Mucosa of gallbladder (tissue), 1 donor: ENCODE data around the gene POU2AF3. TPM values are rescaled to one million over a fixed set of nuclear protein-coding genes. Genes with fewer than 3 reads are reported as not detected.
"Not testable (repeated sequence)": the region's sequence is repeated elsewhere in the genome, so short reads cannot be mapped to it uniquely, and the experiment has no call there.

Experiments used
- DNase-seq: peaks from one replicate; pipeline ENCODE4 v3.0.0-alpha.2; 2020; ENCODE audit warnings: low spot score
- total RNA-seq: library from RNA; stranded (reverse); gene quantifications from one replicate; pipeline ENCODE4 v1.2.1, GENCODE V29; 2021
- donor health status: DM: no; HTN: no; CAD: no.

The POU2AF3 gene
- total RNA-seq, 1 donor from 2014 or later = 14.0 TPM

DNA sequence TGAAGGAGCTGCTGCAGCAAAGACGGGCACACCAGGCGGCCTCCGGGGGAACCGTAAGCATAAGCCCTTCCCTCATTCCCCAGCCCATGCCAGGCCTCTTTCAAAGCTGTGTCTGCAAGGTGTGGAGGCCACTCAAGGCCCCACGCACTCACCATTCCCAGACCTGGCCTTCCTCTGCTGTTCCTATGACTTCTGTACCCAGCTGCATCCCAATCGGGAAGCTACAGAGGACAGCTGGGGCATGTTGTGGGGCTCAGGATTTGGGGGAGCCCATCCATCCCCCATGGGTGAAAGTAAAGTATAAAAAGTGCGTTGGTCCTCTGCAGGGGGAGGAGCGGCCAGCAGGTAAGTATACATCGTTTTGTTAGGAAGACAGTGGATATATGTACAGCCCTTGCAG is 2.2 kb downstream of the POU2AF3 start:
- DNase-seq = no peak

DNA sequence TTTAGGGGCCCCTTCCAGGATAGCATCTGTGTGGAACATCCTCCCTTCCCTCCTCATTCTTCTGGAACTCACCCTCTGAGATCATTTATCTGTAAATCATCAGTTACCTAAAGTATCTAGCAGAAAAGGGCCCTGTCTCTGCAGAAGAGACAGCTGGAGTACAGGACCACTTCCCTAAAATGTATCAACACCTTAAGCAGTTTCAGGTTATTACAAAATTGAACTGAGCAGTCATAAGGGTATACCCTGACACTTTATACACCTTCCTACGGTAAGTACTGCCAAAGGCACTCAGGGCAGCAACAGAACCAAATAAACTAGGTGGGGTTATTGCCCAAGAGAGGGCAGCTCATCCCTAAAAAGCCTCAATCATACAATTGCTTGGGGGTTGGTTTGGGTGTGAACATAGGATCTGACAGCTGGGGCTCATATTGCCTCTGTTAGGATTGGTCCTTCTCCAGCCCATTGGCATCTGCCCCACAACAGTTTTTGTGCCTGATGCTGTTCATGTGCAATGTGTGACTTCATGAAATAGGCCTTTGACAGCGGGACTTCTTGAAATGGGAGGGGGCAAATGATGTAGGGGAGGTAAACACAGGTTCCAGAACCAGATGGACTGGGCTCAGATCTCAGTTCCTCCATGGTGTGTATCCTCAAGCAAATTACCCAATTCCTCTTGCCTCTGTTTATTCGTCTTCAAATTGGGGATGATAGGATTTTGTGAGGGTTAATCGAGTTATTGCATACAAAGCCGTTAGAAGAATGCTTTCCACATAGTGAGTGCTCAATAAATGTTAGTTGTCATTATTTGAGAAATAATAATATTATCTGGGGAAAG is 2.9 kb downstream of the POU2AF3 start:
- DNase-seq = no peak

DNA sequence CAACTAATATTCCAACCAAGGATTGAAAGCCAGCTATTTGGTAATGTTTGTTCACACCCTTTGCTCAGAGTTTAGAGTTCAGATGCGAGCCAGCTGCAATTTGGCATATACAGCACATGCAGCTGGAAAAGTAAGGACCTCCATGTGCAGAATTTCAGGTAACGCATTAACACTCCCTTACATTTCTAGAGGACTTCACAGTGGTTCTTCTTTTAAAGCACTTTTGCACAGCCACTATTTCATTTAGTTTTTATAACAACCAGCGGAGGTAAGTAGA is 3.4 kb downstream of the POU2AF3 start:
- no peak for DNase-seq

DNA sequence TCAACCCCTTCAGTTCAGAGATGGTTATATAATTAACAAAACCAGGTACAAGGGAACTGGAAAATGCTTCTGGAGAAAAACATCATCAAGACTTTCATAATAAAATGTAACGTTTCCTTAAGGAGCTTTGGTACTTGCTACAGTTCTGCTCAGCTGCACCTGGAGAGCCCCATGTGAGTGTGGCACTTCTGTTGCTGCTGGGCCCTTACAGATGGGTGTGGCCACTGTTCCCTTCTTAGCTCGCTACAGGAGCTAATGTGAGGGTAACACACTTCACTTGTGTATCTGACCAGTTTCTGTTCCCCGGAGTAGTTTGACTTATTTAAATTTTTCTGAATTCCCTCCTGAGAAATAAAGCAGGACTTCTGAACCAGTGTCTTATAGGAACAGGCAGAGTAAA is 4.0 kb downstream of the POU2AF3 start:
- DNase-seq = no peak

DNA sequence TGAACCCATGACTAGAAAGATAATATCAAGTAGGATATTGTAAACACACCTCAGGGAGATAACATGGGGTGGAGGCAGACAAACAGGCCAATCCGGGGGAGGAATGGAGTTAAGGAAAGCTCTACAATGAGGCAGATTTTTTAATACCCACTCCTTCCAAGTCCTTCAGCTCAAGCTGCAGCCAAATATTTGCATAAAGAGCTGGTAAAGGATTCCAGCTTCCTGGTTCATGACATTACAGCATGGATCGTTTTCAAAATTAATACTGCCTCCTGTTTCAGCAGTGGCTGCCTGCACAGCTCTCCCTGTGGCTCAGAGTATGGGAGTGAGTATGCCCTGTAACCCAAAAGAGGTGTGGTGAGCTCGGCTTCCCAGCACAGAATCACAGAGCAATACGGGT is 5.1 kb downstream of the POU2AF3 start:
- peak; percentile 77 for DNase-seq

DNA sequence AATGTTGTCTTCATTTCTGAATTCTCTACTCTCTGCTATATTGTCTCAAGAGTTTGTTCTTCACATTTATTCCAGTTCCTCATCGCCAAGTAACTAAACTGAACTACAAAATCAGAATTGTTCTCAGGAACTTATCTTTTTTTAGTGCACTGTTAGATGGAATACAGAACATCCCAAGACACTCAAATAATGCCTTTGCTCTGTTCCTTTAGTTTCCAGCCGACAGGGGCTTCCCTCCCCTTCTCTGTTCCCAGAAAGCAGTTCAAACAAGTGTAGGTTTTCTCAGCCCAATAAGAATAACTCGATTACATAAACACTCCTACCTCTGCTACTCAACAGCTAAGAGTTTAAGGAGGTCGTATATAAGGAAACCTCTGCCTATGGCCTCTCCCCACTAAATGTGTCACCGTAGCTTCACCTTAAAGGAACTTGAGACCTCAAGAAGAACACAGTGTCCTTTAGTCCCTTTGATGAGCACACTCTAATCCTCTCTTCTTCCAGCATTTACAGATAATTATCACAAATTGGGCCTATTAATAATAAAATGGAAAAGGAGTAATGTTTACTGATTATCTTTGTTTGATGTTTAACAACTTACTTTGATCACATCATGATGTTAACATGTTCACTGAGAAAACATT is 6.9 kb downstream of the POU2AF3 start:
- DNase-seq = no peak

DNA sequence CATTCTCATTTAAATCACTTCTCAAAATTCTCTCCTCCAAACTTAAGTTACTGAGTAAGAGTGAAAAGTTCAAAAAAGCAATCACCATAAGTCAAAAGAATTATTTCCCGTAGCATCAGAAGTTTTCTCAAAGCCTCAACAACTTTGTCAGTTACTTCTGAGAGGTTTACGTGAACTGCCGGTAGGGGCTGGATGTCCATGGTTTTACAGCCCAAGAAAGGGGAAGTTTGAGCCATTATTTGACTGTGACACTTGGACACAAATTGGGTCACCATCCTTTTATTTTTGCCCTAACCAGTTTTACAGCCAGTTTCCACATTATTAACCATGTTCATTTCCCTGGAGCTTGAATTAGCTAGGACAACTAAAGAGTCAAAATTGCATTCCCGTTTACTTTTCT is 7.5 kb downstream of the POU2AF3 start:
- no peak for DNase-seq

DNA sequence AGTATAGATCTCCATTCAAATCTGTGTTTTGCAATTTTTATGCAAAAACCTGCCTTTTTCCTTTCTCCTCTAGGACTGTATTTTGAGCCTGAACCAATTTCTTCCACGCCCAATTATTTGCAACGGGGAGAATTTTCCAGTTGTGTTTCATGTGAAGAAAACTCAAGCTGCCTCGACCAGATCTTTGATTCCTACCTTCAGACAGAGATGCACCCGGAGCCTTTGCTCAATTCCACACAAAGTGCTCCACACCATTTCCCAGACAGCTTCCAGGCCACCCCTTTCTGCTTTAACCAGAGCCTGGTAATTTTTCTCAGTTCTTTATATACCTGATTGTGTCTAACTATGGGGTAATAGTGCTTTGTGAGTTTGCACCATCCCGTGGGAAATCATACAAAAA is 8.0 kb downstream of the POU2AF3 start:
- no peak for DNase-seq

DNA sequence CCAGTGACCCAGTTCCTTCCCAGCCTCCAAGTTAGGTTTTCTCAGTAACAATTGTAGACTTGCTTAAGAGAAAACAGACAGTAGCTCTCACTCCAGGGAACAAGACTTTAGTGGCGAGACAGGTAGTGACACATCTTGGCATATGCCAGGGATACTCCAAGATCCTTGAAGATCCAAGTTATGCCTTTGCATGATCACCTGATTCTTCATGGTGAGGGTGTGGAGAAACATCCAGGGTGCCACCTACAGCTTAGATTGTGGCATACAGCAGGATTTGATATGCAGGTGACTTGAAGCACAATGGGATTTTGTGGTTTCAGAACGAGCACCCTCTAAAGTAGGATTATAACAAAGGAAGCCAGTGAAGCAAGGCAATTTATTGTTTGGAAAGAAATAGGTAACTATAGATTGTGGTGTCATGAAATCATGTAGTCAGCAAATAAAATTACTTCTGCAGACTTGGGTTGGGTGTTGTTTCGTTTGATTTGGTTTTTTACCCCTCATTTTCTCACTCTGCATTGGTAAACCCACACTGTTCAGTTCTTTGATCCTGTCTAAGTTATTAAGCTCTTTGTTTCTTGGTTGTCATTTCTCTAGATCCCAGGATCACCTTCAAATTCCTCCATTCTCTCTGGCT is 9.2 kb downstream of the POU2AF3 start:
- DNase-seq = no peak

DNA sequence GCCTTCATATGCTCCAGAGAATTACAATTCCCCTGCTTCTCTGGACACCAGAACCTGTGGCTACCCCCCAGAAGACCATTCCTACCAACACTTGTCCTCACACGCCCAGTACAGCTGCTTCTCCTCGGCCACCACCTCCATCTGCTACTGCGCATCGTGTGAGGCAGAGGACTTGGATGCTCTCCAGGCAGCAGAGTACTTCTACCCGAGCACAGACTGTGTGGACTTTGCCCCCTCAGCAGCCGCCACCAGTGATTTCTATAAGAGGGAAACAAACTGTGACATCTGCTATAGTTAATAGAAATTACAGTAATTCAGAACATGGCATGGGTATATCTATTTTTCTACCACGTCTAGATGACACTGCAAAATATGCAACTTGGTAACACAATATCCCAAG is 9.8 kb downstream of the POU2AF3 start:
- DNase-seq = peak; percentile 89

DNA sequence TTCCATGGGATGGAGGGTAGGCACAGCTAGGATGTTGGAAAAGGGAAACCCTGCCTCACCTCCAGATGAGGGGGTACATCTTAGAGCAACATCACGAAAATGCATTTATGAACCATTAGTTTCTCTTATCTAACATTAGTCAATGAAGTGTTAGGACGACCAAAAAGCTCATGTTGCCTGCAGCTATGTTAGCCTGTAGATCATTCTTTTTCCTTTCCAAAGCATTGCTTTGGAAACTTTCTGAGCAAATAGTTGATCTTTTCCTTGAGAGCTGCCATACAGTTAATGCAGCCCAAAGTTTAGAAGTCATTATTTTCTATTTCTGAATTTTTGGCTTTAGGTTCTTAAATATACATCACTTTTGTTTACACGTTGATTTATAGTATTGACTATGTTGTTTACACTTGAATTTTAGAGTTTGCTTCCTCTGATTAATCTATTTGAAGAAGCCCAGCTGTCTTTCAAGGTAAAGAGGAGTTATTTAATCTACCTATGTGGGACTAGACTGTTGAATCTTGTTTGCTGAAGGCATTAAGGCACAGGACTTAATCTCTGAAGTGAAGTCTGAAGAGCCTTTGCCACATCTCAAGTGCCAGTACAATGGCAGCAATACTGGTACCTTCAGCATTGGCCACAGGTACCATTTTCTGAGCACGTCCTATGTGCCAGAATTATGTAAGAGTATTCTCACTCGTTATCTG is 11.0 kb downstream of the POU2AF3 start:
- no peak for DNase-seq

DNA sequence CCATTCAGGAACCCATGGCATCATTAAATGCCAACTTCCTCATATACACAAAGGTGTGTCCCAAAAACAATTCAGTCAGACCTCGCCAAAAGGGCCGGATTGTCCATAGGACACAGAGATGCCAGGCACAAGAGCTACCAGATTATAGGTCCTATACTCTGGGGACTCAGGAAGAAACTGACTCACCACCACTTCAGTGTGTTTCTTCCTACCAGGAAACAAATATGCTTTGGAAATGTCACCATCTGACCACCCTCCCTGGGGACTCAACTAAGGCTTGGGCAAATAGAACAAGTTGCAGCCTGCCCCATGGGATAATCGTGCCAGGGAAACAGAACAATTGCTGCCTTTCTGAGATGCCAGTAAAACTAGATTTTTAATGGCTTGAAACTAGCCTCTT is 11.7 kb downstream of the POU2AF3 start:
- no peak for DNase-seq

DNA sequence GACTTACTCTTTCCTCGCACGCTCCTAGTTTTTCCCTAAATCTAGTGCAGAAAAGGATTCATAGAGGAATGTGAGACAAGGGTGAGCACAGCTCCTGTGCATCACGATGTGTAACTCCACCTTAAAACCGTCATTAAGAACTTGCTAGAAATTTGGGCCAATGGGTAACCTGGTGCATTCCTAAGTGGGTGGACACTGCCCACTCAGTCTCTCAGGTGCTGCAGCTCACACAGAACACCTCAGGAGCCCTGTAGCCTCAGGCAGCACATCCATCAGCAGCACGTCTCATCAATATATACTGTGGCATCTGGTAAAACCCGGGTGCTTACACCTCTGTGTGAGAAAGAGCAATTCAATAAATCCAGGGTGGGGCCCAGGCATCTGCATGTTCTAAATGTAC is 12.4 kb downstream of the POU2AF3 start:
- no peak for DNase-seq

DNA sequence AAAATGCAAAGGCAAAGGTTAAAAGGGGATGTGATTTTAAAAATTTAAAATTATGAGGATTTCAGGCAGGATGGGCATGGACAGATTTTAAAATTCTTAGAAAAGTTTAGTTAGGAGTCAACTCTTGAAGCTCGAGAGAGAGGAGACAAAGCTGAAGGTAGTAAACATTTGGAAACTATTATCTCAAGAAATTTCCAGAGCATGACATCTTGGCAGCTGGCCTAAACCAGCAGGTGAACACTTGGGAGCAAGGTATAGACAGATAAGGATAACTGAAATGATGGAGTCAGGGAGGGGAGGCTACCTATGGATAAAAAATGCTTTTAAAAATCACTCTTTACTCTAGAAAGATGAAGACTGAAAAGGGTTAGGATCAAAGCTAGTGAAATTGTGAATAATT is 13.7 kb downstream of the POU2AF3 start:
- no peak for DNase-seq

DNA sequence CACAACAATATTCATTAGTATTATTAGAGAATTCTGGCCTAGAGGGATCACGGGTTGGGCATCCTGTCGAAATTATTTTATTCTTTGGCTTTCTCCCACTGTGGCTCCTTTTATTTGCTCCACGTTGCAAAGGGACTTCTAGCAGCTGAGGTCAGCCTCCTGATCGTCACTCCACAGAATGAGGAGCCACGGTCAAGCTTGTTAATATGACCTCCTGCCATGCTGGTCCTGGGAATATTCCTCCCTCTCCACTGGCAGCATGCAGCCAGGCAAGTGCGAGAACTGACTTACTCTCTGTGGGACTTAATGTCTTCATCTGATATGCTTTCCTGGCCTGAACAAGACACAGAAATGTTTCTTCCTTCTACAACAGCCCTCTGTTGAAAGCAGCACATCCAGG is 20.9 kb downstream of the POU2AF3 start:
- DNase-seq = no peak

DNA sequence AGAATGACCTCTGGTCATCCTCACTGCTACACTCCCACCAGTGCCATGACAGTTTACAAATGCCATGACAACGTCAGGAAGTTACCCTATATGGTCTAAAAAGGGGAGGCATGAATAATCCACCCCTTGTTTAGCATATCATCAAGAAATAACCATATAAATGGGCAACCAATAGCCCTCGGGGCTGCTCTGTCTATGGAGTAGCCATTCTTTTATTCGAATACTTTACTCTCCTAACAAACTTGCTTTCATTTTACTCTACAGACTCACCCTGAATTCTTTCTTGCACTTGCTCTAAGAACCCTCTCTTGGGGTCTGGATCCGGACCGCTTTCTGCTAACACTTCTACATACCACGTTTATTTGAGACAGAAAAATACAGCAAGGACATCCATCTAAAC is 21.9 kb downstream of the POU2AF3 start:
- DNase-seq = not testable (repeated sequence)

DNA sequence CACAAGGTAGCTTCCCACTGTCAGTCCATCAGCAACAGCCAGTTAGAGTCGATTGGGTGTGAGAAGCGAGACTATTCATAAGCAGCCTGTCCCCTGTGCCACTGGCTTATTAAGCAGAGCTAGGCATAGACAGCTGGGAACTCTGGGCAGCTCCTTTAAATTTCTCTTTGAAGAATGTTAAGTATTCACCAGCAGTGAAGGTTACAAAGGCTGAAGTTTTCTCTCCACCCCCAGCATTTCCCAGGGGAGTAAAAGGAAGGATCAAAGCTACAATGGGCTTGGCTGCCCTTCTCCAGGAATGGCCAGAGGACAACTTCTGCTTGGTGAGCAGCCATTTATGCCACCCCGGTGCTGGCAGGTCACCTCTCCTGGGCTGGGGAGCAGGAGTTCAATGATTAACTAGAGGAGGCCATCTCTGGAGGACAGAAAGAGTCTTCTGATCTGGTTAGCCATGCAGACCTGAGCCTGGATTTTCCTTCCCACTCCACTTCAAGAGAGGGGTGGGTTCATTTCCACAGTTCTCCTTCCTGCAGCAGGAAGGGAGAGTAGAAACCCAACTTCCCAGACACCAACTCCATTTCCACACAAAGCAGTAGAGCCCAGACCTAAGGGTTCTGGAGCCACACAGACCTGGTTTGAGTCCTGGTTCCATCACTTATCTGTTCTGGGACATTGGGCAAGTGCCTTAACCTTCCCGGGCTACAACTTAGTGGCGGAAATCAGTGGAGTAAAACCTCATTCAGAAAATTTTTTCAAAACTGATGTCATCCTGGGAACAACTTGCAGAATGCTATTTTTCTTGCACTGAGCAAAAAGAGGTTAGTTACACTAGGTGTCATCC is 22.6 kb downstream of the POU2AF3 start:
- no peak for DNase-seq

DNA sequence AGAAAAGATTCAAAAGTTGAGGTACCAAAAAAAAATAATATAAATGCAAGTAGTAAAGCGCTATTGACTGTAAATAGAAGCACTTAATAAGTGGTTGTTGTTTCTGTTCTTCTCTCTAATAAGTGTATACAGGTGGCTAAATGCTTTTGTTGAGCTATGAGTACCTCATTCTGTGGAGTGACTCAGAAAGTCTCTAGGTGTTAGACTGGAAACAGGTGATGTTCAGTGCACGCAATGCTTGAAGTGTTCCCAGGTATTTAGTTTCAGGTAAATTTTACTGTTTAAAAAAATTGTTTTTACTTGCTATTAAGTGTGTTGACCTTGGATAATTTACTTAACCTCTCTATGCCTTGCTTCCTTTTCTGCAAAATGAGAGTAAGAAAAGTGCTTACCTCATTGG is 24.2 kb downstream of the POU2AF3 start:
- no peak for DNase-seq

DNA sequence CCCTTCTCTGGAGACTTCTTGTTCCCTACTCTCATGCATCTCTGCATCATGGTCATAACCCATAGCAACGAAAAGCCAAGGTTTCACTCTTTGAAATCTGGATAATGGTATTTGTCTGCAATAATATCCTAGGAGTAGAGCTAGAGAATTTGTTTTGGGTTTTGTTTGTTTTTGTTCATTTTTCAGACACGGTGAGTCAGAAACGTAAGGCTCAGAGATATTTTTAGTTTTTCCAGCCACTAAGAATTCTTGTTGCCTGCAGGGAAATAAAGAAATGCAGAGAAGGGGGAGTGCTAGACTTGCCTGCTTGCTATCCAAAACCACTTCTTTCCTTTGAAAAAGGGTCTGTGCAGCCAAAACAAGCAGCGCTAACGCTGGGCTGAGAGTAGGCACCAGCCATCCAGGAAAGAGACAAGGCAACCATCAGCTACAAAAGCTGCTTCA is 26.0 kb downstream of the POU2AF3 start:
- no peak for DNase-seq

DNA sequence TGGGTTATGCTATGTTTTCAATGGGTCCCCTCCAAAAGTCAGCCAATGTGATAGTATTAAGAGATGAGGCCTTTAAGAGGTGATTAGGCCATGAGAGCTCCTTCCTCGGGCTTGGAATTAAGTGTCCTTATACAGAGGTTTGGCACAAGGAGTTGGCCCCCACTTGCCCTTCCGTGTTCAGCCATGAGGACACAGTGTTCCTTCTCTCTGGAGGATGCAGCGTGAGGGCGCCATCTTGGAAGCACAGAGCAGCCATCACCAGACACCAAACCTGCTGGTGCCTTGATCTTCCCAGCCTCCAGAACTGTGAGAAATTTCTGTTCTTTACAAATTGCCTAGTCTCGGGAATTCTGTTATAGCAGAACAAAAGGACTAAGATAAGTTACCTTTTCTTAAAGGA is 26.9 kb downstream of the POU2AF3 start:
- no peak for DNase-seq

DNA sequence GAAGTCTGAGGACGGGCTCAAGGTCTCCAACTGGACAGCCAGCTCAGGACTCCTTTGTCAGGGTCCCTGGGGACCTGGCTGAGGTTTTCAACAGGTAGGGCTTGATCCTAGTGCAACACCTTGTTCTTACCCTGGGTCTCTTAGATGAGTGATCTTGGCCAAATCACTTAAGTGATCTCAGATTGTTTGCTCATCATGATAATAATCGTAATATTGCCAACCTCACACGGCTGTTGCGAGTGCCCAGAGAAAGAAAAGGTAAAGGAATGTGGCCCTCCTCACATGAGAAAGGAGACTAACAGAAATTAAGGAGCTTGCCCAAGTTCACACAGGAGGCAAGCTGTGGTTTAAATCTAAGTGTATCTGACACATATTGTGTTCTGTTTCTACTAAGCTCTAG is 28.5 kb downstream of the POU2AF3 start:
- DNase-seq = no peak
